LHCN-M2 (cell line): ENCODE measurements around the gene GPR149. TPM values are rescaled to one million over a fixed set of nuclear protein-coding genes. Genes with fewer than 3 reads are reported as not detected.
"Not testable (repeated sequence)": the region's sequence is repeated elsewhere in the genome, so short reads cannot be mapped to it uniquely, and the experiment has no call there.

ENCODE experiments used
- DNase-seq: peaks from one replicate; pipeline ENCODE4 v3.0.0-alpha.2; 2012; ENCODE audit warnings: low read depth
- polyA plus RNA-seq: library from polyadenylated mRNA; unstranded; fragments of >200 nt; gene quantifications from one replicate; pipeline ENCODE4 v1.2.1, GENCODE V29; 2012; ENCODE audit warnings: missing spikeins
- total RNA-seq: library from RNA; depleted of rRNA; stranded (reverse); fragments of >200 nt; gene quantifications from 2 replicates; pipeline ENCODE4 v1.2.3, GENCODE V29; 2014; rRNA removed

The GPR149 gene
- total RNA-seq = not detected in 2 replicates
- not detected for polyA plus RNA-seq

DNA sequence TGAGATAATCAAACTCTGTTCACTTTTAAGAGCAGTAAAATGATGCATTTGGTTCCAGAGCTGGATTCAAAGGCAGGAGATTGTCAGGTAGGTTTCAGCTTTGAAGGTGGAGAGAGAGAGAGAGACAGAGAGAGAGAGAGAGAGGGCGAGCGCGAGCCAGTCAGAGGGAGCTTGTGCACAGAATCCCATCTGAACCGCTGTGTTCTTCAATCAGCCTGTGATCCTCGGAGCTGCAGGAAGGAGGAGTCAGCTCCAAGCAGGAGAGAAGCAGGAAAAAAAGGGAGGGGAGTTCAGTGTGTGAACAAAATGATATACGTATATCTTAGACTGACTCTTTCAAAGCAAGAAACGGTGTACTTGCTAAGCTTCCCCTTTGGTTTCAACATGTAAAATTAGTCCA lies at the start of gene GPR149:
GPR149 (minus strand) TSS at position 177 of the 400 bp plus-strand sequence. CDS start 575 bp downstream, outside the sequence.
- DNase-seq = no peak

GRCh38 chr3:154473769-154474168 lies 43.8 kb upstream of the GPR149 start:
- DNase-seq = no peak

DNA sequence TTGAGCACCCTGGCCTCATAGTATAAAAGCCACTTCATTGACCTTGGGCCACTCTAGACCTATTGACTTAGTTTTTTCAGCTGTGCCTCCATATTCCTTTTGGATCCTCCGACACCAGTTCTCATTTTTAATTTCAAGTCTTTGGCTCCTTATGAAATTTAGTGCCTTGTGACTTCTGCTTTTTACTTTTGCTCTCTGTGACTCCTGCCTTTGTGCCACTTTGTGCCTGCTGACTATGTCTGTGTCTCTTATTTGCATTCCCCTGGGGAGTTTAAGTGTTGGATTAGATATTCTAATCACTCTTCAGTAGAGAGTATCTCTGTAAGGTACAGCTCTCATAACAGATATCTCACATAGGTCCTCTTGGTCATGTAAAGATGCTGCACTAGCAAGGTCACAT lies 39.6 kb upstream of the GPR149 start:
- no peak for DNase-seq

GRCh38 chr3:154464440-154465190 lies 34.6 kb upstream of the GPR149 start:
- DNase-seq = no peak

- no peak for DNase-seq
Measured at GRCh38 chr3:154458560-154458959, 28.6 kb upstream of the GPR149 start.

DNA sequence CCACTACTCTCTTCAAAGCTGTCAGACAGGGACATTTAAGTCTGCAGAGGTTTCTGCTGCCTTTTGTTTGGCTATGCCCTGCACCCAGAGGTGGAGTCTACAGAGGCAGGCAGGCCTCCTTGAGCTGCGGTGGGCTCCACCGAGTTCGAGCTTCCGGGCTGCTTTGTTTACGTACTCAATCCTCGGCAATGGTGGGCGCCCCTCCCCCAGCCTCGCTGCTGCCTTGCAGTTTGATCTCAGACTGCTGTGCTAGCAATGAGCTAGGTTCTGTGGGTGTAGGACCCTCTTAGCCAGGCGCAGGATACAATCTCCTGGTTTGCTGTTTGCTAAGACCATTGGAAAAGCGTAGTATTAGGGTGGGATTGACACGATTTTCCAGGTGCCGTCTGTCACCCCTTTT lies 9.1 kb upstream of the GPR149 start:
- not testable (repeated sequence) for DNase-seq

- DNase-seq = no peak
Measured at GRCh38 chr3:154431043-154431442, 1.1 kb upstream of the GPR149 start.

DNA sequence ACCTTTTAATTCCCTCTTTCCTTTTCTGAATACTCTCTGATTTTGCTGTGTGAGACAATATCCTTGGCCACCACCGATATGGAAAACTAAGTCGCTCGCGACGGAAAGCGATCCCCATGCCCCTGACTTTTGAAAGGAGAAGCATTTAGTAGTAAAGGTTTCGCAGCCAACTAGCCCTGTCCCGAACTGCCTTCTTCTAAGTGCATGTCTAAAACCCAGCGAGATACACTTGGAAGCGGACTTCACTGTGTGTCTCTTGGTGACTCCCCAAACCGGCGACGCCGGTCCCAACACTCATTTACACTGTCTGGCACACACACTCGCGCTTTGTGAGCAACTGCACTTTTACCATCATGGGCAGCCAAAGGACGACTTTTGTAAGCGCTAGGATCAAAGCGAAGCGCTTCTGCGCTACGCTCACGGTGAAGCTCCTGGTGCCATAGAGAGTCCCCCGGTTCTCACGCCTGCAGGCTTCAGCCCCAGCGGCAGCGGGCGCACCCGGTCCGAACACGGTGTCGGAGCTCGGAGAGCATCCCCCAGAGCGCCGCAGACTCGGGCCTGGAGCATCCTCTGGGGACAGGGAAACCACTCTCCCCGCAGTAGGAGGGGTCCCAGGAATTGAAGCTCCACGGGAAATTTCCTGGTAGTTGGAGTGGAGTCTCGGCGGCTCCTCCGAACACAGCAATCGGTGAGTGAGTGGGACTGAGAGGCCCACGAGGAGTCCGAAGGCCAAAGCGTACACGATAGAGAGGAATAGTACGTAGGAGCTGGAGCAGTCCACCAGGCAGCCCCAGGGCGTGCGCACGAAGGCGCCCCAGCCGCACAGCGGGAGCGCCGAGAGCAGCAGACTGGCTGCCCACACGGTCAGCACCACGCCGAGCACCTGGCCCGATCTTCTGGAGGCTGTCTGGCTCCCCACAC lies 1.4 kb downstream of the GPR149 start:
- DNase-seq = no peak

DNA sequence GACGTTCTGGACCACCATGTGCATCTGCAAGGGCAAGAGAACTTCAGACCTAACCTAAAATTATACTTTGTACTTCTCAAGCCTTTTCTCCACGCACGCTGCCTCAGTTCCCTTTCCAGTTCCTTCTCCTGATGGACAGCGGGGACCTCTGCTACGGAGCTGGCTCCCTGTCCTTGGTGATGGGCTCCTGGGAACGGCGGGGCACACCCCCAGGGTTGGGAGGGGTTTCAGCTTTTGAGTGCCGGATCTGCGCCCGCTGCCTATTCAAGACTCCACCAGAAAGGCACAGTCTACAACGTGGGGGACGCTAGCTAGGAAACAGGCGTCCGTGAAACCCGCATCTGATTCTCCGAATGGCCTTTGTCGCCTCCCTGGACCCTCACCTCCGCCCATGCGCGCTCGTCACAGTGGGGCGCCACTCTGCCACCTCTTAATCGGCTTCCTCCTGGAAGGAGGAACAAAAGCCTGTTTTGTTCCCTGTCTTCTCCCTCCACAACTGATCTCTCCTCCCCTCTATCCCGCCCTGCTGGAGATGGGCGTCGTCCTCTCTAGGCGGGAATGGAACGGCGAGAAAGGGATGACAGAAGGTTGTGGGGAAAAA lies 2.2 kb downstream of the GPR149 start:
- DNase-seq = no peak

DNA sequence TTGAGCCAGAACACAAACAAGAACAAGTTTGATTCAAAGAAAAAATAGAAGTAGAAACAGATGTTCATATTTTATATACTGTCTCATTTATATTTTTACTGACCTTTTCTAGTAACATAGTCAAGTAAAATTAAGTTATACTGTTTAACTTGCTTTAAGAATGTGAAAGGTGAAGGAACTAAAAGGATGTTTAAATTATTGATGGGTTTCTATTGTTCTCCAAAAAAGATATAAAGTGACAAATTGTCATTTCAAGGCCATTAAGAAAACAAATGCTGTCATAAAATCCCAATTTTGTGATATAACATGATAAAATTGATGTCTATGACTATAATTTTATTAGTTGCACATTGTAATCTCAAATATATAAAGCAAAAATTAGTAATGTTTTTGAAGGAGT lies 7.3 kb downstream of the GPR149 start:
- no peak for DNase-seq

DNA sequence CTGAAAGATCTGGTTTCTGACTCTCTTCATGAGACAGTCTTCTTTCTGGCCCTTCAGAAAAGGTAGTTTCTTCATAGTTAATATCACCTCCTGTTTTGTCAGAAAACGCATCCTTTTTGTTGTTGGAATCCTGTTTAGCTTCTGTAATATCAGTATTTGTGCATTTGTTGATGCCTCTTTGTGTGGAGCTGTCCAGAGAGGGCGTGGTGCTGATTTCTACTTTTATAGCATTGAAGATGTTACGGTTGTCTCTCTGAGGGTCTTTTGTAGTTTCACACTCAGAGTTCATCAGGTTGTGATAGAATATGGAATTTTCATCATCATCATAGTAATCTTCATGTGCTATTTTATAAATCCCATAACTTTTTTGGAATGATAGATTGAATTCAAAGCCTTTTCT lies 8.9 kb downstream of the GPR149 start:
- peak; percentile 15 for DNase-seq

DNA sequence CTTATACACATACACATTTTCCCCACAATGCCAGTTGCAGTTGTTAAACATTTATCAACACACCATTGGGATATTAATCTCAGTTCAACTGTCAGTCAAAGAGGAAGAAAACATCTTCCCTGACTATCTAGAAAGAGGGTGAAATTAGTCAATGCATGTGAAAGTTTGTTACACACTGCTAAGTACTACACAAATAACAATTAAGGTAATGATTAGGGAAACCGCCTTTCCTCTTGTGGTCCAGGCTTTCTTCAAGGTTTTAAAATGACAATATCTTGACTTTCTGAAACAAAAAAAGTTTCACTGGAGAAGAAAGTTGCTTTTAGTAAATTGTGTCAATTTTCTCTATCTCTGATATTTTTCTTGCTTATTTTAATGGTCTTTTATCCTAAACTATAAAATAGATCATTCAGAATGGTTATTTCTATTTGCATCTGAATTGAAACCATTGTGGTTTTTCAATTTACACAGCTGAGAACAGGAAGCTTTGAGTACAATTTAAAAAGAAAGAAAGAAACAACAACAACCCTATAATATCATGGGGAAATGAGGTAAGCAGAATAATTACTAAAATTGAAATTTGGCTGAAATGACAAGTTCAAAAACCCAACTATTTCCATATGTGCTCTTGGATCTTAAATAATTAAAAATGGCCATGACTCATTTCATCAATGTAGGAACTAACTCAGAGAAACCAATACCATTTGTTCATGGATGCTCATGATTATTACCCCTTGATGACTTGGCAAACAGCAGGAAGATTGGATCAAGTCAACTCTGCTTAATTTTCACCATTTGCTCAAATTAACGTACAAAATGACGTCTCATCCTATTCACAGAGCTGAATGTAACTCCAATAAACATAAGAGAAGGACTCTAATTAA lies 31.7 kb downstream of the GPR149 start:
- DNase-seq = no peak

DNA sequence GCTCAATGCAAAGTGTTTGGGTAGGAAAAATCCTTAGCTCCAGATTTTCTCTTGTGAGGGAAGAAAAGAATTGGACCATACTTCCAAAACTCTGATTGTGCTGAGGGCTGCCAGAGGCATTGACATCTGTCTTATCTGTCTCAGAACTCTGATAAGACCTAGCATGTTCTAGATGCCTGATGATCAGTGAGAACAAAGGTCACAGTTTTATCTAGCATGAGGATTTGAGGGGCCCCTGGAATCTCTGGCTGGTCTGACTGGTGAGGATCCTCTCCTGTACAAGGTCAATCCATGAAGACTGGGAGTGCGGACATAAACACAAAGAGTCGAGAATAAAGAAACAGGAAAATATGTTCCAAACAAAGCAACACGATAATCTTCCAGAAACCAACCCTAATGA lies 40.1 kb downstream of the GPR149 start:
- no peak for DNase-seq

GRCh38 chr3:154384479-154384878 lies 45.5 kb downstream of the GPR149 start:
- DNase-seq = no peak

GRCh38 chr3:154378311-154378710 lies 51.7 kb downstream of the GPR149 start:
- no peak for DNase-seq

DNA sequence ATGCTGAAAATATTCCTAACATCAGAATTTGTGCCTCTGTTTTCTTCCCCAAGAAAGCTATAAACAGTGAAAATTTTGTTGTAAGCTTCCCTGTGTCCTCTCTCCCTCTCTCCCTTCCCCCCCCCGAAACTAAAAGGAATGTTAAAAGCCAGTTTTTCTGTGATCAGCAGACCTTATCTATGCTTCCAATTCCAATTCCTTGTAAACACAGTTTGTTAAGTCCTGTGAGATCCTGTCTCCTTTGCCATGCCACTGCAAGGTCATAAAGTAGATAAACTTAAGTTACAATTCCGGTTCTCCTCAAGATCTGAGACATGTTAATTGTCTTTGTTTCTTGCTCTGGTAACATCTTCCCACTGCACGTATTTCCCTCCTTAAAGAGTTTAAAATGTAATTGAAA lies 62.8 kb downstream of the GPR149 start:
- DNase-seq = no peak

DNA sequence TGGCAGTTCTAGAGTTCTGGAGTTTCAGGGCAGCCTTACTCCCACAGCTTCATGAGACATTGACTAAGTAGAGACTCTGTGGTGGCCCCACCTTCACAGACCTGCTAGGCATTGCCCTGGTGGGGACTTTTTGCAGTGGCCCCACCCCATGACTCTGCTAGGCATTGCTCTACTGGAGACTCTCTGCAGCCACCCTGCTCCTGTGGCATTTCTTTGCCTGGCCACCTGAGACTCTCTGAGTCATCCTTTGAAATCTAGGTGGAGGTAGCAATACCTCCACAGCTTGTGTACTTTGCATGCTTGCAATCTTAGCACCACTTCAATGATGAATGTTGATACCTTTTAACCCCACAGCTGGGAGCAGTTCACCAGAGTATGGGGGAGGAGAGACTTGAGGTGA lies 65.1 kb downstream of the GPR149 start:
- no peak for DNase-seq

DNA sequence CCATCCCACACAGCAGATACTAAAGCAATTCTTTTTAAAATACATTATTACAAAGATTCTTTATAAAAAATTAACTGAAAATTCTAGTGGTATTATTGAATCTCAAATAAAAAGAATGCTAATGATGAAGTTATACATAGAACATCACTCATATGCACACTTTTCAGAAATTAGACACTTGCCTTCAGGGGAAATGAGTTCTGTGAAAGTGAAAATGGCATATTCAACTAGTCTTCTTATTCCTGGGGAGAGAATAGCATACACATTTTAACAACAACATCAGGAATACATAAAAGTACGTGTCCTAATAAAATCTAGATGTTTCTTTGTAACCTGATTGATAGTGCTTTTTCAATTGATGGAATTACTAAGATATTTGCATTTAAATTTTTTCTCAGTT lies 68.9 kb downstream of the GPR149 start:
- DNase-seq = no peak

GRCh38 chr3:154356009-154356408 lies 74.0 kb downstream of the GPR149 start:
- DNase-seq = no peak

DNA sequence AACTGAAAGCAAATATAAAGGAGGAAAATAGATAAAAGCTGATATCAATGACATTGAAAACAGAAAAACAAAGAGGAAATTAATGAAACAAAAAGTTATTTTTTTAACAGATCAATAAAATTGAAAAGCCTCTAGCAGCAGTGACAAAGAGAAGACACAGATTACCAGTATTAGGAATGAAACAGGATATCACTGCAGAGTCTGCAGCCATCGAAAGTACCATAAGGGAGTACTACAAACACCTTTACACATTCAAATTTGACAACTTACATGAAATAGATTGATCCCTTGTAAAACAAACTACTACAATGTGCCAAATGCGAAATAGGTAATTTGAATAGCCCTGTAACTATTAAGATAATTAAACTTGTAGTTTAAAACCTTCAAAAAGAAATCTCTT lies 80.8 kb downstream of the GPR149 start:
- no peak for DNase-seq

- no peak for DNase-seq
Measured at GRCh38 chr3:154345422-154346122, 84.4 kb downstream of the GPR149 start.
